ENCODE results near the gene SLC2A13. TPM values are rescaled to one million over a fixed set of nuclear protein-coding genes. Genes with fewer than 3 reads are reported as not detected.
"Not testable (repeated sequence)": the region's sequence is repeated elsewhere in the genome, so short reads cannot be mapped to it uniquely, and the experiment has no call there.

Gene SLC2A13
- total RNA-seq, 2 experiments from 2014 or later = 2.2 to 2.5 TPM

GRCh38 chr12:39884616-39885125 lies 221.2 kb downstream of the SLC2A13 start:
- CTCF ChIA-PET = no interaction called here
- Mint-ChIP-seq H3K27ac (no peak overlapping the region), H3K36me3 (ENCODE audit: low read depth) (no peaks in the 10 kb centered on the region), H3K4me3 (no peak overlapping the region), H3K27me3 (no peaks in the 10 kb centered on the region), H3K4me1 (no peaks in the 10 kb centered on the region), H3K9me3 (peaks cover 2% of the 10 kb centered on the region)
- POLR2A ChIA-PET = no interaction called here
- DNase-seq = no peak

DNA sequence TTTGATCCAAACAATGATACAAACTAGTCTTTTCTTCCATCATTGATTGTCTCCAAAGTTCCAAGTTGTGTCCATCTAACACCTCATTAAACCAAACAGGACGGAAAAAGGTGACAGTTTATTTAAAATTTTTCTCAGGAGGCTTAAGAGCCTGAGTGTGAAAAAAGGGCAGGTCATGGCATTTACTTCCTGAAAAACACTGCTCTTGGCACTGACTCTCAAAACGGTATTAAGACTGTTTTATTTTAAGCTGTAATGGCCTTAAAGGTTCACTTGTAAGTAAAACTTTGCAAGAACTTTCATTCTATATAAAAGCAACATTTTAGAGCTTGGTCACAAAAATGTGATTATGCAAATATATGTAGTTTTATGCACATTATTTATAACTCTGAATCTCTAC lies 222.5 kb downstream of the SLC2A13 start:
- no peak for DNase-seq
- no peak overlapping the region for H3K27ac Mint-ChIP-seq
- H3K9me3 Mint-ChIP-seq = peaks cover 4% of the 10 kb centered on the region
- no peak overlapping the region for H3K4me3 Mint-ChIP-seq
- H3K36me3 Mint-ChIP-seq (ENCODE audit: low read depth) = no peaks in the 10 kb centered on the region
- H3K27me3 Mint-ChIP-seq = no peaks in the 10 kb centered on the region
- ChIA-PET POLR2A (no interaction called here), CTCF (no interaction called here)
- H3K4me1 Mint-ChIP-seq = no peaks in the 10 kb centered on the region

DNA sequence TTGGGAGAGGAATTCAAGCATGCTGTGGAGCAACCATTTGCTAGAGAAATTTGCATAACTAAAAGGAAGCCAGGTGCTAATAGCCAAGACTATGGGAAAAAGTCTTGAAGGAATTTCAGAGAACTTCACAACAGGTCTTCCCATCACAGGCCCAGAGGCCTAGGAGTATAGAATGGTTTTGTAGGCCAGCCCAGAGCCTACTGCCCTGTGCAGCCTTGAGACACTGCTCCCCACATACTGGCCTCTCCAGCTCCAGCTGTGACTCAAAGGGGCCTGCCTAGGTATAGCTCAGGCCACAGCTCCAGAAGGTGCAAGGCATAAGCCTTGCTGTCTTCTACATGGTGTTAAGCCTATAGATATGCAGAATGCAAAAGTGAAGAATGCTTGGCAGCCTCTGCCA lies 227.1 kb downstream of the SLC2A13 start:
- ChIA-PET CTCF (interaction anchor here (1.3 kb wide), 1 partner anchor 12 kb away, joined by 3 read pairs; no protein-coding TSS in a partner anchor), POLR2A (no interaction called here)
- H3K4me3 Mint-ChIP-seq = no peak overlapping the region
- no peaks in the 10 kb centered on the region for H3K27me3 Mint-ChIP-seq
- H3K9me3 Mint-ChIP-seq = peaks cover 8% of the 10 kb centered on the region
- H3K27ac Mint-ChIP-seq = no peak overlapping the region
- H3K4me1 Mint-ChIP-seq = no peaks in the 10 kb centered on the region
- no peaks in the 10 kb centered on the region for H3K36me3 Mint-ChIP-seq (ENCODE audit: low read depth)
- DNase-seq = no peak

DNA sequence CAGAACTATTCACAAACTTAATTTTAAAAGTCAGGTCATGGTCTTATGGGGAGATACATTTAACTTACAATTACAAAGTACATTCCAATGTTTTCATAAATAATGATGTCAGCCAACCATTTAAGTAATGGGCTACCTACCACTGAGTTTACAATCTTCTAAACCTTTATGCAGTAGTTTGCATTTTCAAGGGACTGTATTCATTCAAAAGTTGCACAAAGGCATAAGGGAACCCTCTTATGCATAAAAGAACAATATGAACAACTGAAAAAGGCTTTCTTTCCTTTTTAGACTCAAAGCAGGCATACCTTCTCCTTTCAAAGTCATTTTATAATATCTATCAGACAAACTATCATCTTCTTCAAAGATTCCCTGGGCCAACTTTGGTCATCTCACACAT lies 230.2 kb downstream of the SLC2A13 start:
- no peak overlapping the region for H3K4me3 Mint-ChIP-seq
- POLR2A ChIA-PET = no interaction called here
- no peak overlapping the region for H3K27ac Mint-ChIP-seq
- no peaks in the 10 kb centered on the region for H3K36me3 Mint-ChIP-seq (ENCODE audit: low read depth)
- no peak for DNase-seq
- no peaks in the 10 kb centered on the region for H3K27me3 Mint-ChIP-seq
- CTCF ChIA-PET = no interaction called here
- H3K4me1 Mint-ChIP-seq = no peaks in the 10 kb centered on the region
- peaks cover 8% of the 10 kb centered on the region for H3K9me3 Mint-ChIP-seq

GRCh38 chr12:39874785-39875184 lies 231.1 kb downstream of the SLC2A13 start:
- Mint-ChIP-seq H3K27ac (no peak overlapping the region), H3K36me3 (ENCODE audit: low read depth) (no peaks in the 10 kb centered on the region), H3K27me3 (no peaks in the 10 kb centered on the region), H3K4me1 (no peaks in the 10 kb centered on the region), H3K9me3 (peaks cover 6% of the 10 kb centered on the region), H3K4me3 (no peak overlapping the region)
- CTCF ChIA-PET = interaction anchor here (0.7 kb wide), 1 partner anchor 406 kb away, joined by 3 read pairs; no protein-coding TSS in a partner anchor
- POLR2A ChIA-PET = no interaction called here
- no peak for DNase-seq

DNA sequence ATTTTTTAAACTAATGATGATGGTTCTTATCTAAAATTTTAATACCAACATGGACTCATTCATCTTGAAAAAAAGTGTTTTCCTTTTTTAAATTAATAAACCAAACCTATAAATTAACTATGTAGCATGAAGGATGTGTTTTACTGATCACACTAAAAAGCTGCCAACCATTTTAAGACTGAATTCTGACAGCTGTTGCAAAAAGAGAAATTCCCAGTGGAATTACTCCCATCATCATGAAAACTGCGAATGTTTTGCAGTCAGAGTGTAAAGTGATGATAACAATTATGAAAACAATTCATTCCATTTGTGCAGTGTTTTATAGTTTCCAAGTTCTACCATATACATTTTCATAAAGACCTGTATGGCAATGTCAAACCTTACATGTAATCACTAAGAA lies 232.8 kb downstream of the SLC2A13 start:
- ChIA-PET CTCF (no interaction called here), POLR2A (no interaction called here)
- no peaks in the 10 kb centered on the region for H3K4me1 Mint-ChIP-seq
- DNase-seq = no peak
- H3K36me3 Mint-ChIP-seq (ENCODE audit: low read depth) = no peaks in the 10 kb centered on the region
- no peaks in the 10 kb centered on the region for H3K27me3 Mint-ChIP-seq
- no peak overlapping the region for H3K27ac Mint-ChIP-seq
- no peak overlapping the region for H3K4me3 Mint-ChIP-seq
- H3K9me3 Mint-ChIP-seq = peaks cover under 1% of the 10 kb centered on the region

- Mint-ChIP-seq H3K27ac (no peak overlapping the region), H3K9me3 (no peaks in the 10 kb centered on the region), H3K27me3 (no peaks in the 10 kb centered on the region), H3K36me3 (ENCODE audit: low read depth) (no peaks in the 10 kb centered on the region), H3K4me1 (no peaks in the 10 kb centered on the region), H3K4me3 (no peak overlapping the region)
- ChIA-PET CTCF (no interaction called here), POLR2A (no interaction called here)
- no peak for DNase-seq
These were observed 233.5 kb downstream of the SLC2A13 start for GRCh38 chr12:39872425-39872824.

- no peaks in the 10 kb centered on the region for H3K9me3 Mint-ChIP-seq
- CTCF ChIA-PET = no interaction called here
- H3K4me1 Mint-ChIP-seq = no peaks in the 10 kb centered on the region
- H3K27ac Mint-ChIP-seq = no peak overlapping the region
- no peak overlapping the region for H3K4me3 Mint-ChIP-seq
- H3K27me3 Mint-ChIP-seq = no peaks in the 10 kb centered on the region
- no peaks in the 10 kb centered on the region for H3K36me3 Mint-ChIP-seq (ENCODE audit: low read depth)
- POLR2A ChIA-PET = no interaction called here
- DNase-seq = no peak
These were observed 237.6 kb downstream of the SLC2A13 start for GRCh38 chr12:39868328-39868725.

DNA sequence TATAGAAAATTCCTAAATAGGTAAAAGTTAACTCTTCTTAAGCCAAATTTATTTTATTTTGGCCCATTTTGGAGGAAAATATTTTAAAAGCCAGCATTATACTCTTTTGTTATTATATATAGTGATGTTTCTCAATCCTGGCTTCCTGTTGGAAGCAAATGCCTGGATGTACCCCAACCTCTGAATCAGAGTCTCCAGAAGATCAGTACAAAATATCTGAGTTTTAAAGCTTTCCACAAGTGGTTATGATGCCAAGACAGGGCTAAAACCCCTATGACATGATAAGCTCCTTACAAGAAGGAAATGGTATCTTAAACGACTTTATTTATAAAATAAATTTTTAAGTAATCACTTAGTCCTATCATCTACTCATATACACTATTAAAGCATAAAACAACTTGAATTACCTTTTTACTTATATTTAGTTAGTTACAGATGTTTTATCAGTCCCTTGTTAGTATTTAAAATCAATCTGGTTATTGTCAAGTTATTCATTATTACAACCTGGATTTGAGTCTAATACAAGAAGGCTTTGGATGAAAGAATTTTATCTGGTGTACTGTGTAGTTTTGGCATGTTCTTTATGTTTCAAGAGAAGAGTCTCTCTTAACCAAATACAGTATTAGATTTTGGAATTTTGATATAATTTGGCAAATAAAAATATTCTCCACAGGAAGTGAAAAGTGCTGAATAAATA lies 238.1 kb downstream of the SLC2A13 start:
- Mint-ChIP-seq H3K4me3 (no peak overlapping the region), H3K4me1 (no peaks in the 10 kb centered on the region), H3K27ac (no peak overlapping the region), H3K27me3 (no peaks in the 10 kb centered on the region), H3K9me3 (no peaks in the 10 kb centered on the region), H3K36me3 (ENCODE audit: low read depth) (no peaks in the 10 kb centered on the region)
- POLR2A ChIA-PET = no interaction called here
- CTCF ChIA-PET = no interaction called here
- no peak for DNase-seq

DNA sequence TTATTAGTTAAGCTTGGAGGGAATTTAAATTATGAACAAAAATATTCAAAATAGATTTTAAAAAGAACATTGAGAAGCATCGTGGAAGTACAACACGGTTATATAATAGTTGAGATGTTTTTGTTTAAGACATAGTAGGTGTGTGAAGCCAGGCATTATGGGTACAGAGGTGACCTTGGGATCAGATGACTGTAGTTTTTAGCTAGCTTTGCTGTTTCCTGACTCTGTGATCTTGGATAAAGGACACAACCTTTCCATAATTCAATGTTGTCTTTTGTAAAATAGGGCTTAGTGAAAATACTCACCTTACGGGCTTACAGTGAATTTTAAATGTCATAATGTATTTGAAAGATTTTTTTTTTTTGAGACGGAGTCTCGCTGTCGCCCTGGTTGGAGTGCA lies 239.7 kb downstream of the SLC2A13 start:
- H3K27me3 Mint-ChIP-seq = no peaks in the 10 kb centered on the region
- no peaks in the 10 kb centered on the region for H3K9me3 Mint-ChIP-seq
- CTCF ChIA-PET = no interaction called here

DNA sequence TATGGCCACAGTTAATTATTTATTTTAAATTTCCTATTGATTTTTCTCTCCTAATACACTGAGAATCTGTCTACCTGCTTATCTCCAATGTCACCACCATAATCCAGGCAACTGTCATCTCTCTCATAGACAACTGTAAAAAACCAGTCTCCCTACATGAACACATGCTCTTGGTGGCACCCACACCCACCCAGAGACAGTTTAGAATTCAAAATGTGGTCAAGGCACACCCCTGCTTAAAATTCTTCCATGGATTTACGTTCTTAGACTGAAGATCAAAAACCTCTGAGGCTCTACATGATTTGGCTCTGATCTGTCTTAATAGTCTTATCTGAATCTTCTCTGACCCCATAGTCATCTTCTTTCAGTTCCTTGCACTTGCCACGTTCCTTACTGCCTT lies 245.2 kb downstream of the SLC2A13 start:
- ChIA-PET POLR2A (no interaction called here), CTCF (no interaction called here)
- H3K27me3 Mint-ChIP-seq = no peaks in the 10 kb centered on the region
- no peak overlapping the region for H3K27ac Mint-ChIP-seq
- H3K36me3 Mint-ChIP-seq (ENCODE audit: low read depth) = no peaks in the 10 kb centered on the region
- H3K9me3 Mint-ChIP-seq = no peaks in the 10 kb centered on the region
- H3K4me1 Mint-ChIP-seq = no peaks in the 10 kb centered on the region
- no peak for DNase-seq
- no peak overlapping the region for H3K4me3 Mint-ChIP-seq

More for the DNA sequence above, 239.7 kb downstream of the SLC2A13 start:
- POLR2A ChIA-PET = no interaction called here
- Mint-ChIP-seq H3K4me3 (no peak overlapping the region), H3K27ac (no peak overlapping the region), H3K36me3 (ENCODE audit: low read depth) (no peaks in the 10 kb centered on the region), H3K4me1 (no peaks in the 10 kb centered on the region)
- DNase-seq = no peak

DNA sequence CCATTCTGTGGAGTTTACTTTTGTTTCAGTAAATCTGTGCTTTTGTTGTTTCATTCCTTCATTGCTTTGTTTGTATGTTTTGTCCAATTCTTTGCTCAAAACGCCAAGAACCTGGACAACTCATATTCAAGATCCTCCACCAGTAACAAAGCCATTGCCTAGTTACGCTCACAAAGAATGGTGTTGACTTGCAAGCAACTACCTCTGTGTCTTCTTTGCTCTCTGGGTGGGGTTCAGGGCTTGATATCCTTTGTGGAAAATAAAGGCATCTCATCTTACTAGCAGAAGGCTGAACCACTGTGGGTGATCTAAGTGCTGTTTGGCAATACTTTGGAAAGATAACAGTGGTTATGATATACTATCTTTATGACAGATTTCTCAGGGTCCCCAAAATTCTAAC lies 252.9 kb downstream of the SLC2A13 start:
- DNase-seq = no peak
- no peak overlapping the region for H3K4me3 Mint-ChIP-seq
- H3K4me1 Mint-ChIP-seq = no peaks in the 10 kb centered on the region
- H3K36me3 Mint-ChIP-seq (ENCODE audit: low read depth) = no peaks in the 10 kb centered on the region
- POLR2A ChIA-PET = no interaction called here
- H3K27ac Mint-ChIP-seq = no peak overlapping the region
- H3K27me3 Mint-ChIP-seq = no peaks in the 10 kb centered on the region
- H3K9me3 Mint-ChIP-seq = no peaks in the 10 kb centered on the region
- CTCF ChIA-PET = no interaction called here

GRCh38 chr12:39852346-39852745 lies 253.5 kb downstream of the SLC2A13 start:
- H3K4me1 Mint-ChIP-seq = no peaks in the 10 kb centered on the region
- no peak overlapping the region for H3K27ac Mint-ChIP-seq
- ChIA-PET CTCF (no interaction called here), POLR2A (no interaction called here)
- no peak for DNase-seq
- no peak overlapping the region for H3K4me3 Mint-ChIP-seq
- H3K9me3 Mint-ChIP-seq = no peaks in the 10 kb centered on the region
- no peaks in the 10 kb centered on the region for H3K36me3 Mint-ChIP-seq (ENCODE audit: low read depth)
- no peaks in the 10 kb centered on the region for H3K27me3 Mint-ChIP-seq

GRCh38 chr12:39848218-39848617 lies 257.7 kb downstream of the SLC2A13 start:
- H3K9me3 Mint-ChIP-seq; H3K27ac Mint-ChIP-seq; H3K4me3 Mint-ChIP-seq; DNase-seq; POLR2A ChIA-PET; H3K4me1 Mint-ChIP-seq; H3K36me3 Mint-ChIP-seq (ENCODE audit: low read depth); H3K27me3 Mint-ChIP-seq; CTCF ChIA-PET: not testable (repeated sequence)

All from activated CD4-positive, alpha-beta T cell treated with anti-CD3 and anti-CD28 coated beads, Interleukin-2, amount 10 ng/mL, durations not matched to agents 7 days and 5 days (primary cell).